OCI-LY1 (cell line): Measurements from ENCODE around the gene CCRL2.

Experiments
- CTCF ChIP-seq: fragments of 200-600 bp; sonication (generic), shearing (Covaris generic); IDR thresholded peaks from 2 replicates; pipeline ENCODE4 v1.5.1; 2017; ENCODE audit warnings: mild to moderate bottlenecking, antibody characterized with exemption, low read length, moderate library complexity, mixed read lengths
- EZH2 ChIP-seq: fragments of 200-600 bp; sonication (generic), shearing (Covaris generic); IDR thresholded peaks from 2 replicates; pipeline ENCODE4 v1.8.0; 2017; ENCODE audit warnings: borderline replicate concordance, mixed run types, mild to moderate bottlenecking, antibody characterized with exemption, low read length, moderate library complexity, mixed read lengths

GRCh38 chr3:46448721-46449120 is 41.7 kb downstream of the CCRL2 start:
- no peak for TF ChIP-seq CTCF
- no peak for TF ChIP-seq EZH2
